SK-N-SH (cell line): Measurements from ENCODE around the gene CCDC185. TPM values are rescaled to one million over a fixed set of nuclear protein-coding genes. Genes with fewer than 3 reads are reported as not detected.

Source experiments
- CTCF ChIA-PET: fragments of 300-600, 350-600 bp; formaldehyde crosslinking; extraction: SDS; loops from one replicate; lab custom pipeline; 2021; lab: Yijun Ruan, JAX
- POLR2A ChIA-PET: fragments of 350-600 bp; sonication (Branson Sonifier 250); formaldehyde crosslinking; extraction: SDS; loops from one replicate; lab custom pipeline; 2020; ENCODE audit warnings: antibody characterized with exemption, inconsistent platforms; lab: Yijun Ruan, JAX
- DNase-seq: peaks from one replicate; pipeline ENCODE4 v3.0.0; 2012
- H2AFZ ChIP-seq: fragments of 200-600 bp; sonication (generic); 2 replicates; pipeline ENCODE4 v1.8.1; 2016; ENCODE audit warnings: antibody characterized with exemption, mild to moderate bottlenecking, low read depth
- H3F3A ChIP-seq: fragments of 200-600 bp; sonication (generic); replicated peaks from 2 replicates; pipeline ENCODE3; 2016; ENCODE audit warnings: antibody characterized with exemption, mild to moderate bottlenecking; ENCODE audit not compliant: insufficient read depth
- H3K27ac ChIP-seq, 2 experiments: fragments of 200-500 bp in 1 of 2; fragments of 200-600 bp in 1 of 2; sonication (Bioruptor generic) in 1 of 2; sonication (generic), shearing (Covaris generic) in 1 of 2; 2 replicates each; pipeline versions ENCODE4 v1.5.1 to v1.6.1; 2014 to 2016; ENCODE audit warnings: low read depth in 2 of 2, inconsistent platforms in 1 of 2, low read length in 1 of 2, mild to moderate bottlenecking in 1 of 2, mixed read lengths in 1 of 2
- H3K27me3 ChIP-seq: fragments of 200-600 bp; sonication (generic), shearing (Covaris generic); 2 replicates; pipeline ENCODE4 v1.6.1; 2016; ENCODE audit warnings: mixed run types; ENCODE audit not compliant: insufficient read depth
- H3K36me3 ChIP-seq, 2 experiments: fragments of 200-500 bp in 1 of 2; fragments of 200-600 bp in 1 of 2; sonication (Bioruptor generic) in 1 of 2; sonication (generic) in 1 of 2; replicated peaks in 1 of 2; 2 replicates each; pipeline versions ENCODE3 to v1.5.1; 2014 to 2016; ENCODE audit warnings: low read length in 1 of 2, mild to moderate bottlenecking in 1 of 2; ENCODE audit not compliant: insufficient read depth in 2 of 2, control insufficient read depth in 1 of 2
- H3K4me1 ChIP-seq, 2 experiments: fragments of 200-500 bp in 1 of 2; fragments of 200-600 bp in 1 of 2; sonication (Bioruptor generic) in 1 of 2; sonication (generic), shearing (Covaris generic) in 1 of 2; 2 replicates each; pipeline versions ENCODE4 v1.5.1 to v1.6.1; 2014 to 2016; ENCODE audit warnings: low read depth in 1 of 2, low read length in 1 of 2, mixed run types in 1 of 2; ENCODE audit not compliant: insufficient read depth in 2 of 2, control insufficient read depth in 1 of 2
- H3K4me2 ChIP-seq: fragments of 200-600 bp; sonication (generic), shearing (Covaris generic); 2 replicates; pipeline ENCODE4 v1.6.1; 2017; ENCODE audit warnings: mixed run types
- H3K4me3 ChIP-seq, 2 experiments: fragments of 200-500 bp in 1 of 2; fragments of 200-600 bp in 1 of 2; sonication (Bioruptor generic) in 1 of 2; sonication (generic), shearing (Covaris generic) in 1 of 2; 2 replicates each; pipeline versions ENCODE4 v1.5.1 to v1.8.1; 2014 to 2016; ENCODE audit warnings: low read depth in 2 of 2, inconsistent platforms in 1 of 2, low read length in 1 of 2, mild to moderate bottlenecking in 1 of 2, mixed read lengths in 1 of 2, moderate library complexity in 1 of 2
- H3K79me2 ChIP-seq: fragments of 200-600 bp; sonication (generic); 2 replicates; pipeline ENCODE4 v1.8.1; 2017; ENCODE audit warnings: mild to moderate bottlenecking; ENCODE audit not compliant: insufficient read depth
- H3K9ac ChIP-seq: fragments of 200-600 bp; sonication (generic); 2 replicates; pipeline ENCODE4 v1.6.1; 2017; ENCODE audit warnings: mixed run types
- H3K9me2 ChIP-seq: fragments of 200-600 bp; sonication (generic); 2 replicates; pipeline ENCODE4 v1.6.1; 2017; ENCODE audit warnings: mixed run types
- H3K9me3 ChIP-seq: fragments of 200-600 bp; sonication (generic); 2 replicates; pipeline ENCODE4 v1.6.1; 2017; ENCODE audit warnings: mixed run types, mild to moderate bottlenecking, moderate library complexity
- H4K20me1 ChIP-seq: fragments of 200-600 bp; sonication (generic); 2 replicates; pipeline ENCODE4 v1.6.1; 2017; ENCODE audit warnings: mild to moderate bottlenecking, mixed run types; ENCODE audit not compliant: insufficient read depth
- ELF1 ChIP-seq: IDR thresholded peaks from 2 replicates; pipeline ENCODE4 v1.4.0; 2012
- EZH2phosphoT487 ChIP-seq: fragments of 200-600 bp; sonication (generic); IDR thresholded peaks from 2 replicates; pipeline ENCODE4 v1.6.1; 2017; ENCODE audit warnings: low read depth, mixed run types, mild to moderate bottlenecking, antibody characterized with exemption, moderate library complexity, borderline replicate concordance
- FOXJ3 ChIP-seq: sonication (generic); formaldehyde crosslinking; IDR thresholded peaks from 2 replicates; pipeline ENCODE4 v1.5.1; 2020; ENCODE audit warnings: mild to moderate bottlenecking, missing genetic modification reagents
- FOXM1 ChIP-seq: IDR thresholded peaks from 2 replicates; pipeline ENCODE4 v1.4.0; 2012; ENCODE audit warnings: low read depth, mild to moderate bottlenecking
- GATA2 ChIP-seq: sonication (generic); formaldehyde crosslinking; IDR thresholded peaks from 2 replicates; pipeline ENCODE4 v1.5.0; 2020; ENCODE audit warnings: mild to moderate bottlenecking, missing genetic modification reagents
- JUND ChIP-seq: IDR thresholded peaks from 2 replicates; pipeline ENCODE4 v1.4.0; 2012
- NFIC ChIP-seq: IDR thresholded peaks from 2 replicates; pipeline ENCODE4 v1.4.0; 2012; ENCODE audit warnings: borderline replicate concordance
- NRF1 ChIP-seq: IDR thresholded peaks from 2 replicates; pipeline ENCODE4 v1.6.1; 2012; ENCODE audit warnings: low read depth, mild to moderate bottlenecking, low read length
- RAD21 ChIP-seq: IDR thresholded peaks from 2 replicates; pipeline ENCODE4 v1.6.1; 2012; ENCODE audit warnings: mild to moderate bottlenecking, low read length
- RCOR1 ChIP-seq: fragments of 150-350 bp; IDR thresholded peaks from 2 replicates; pipeline ENCODE4 v1.6.1; 2017; ENCODE audit warnings: antibody characterized with exemption, low read length
- RFX5 ChIP-seq: IDR thresholded peaks from 2 replicates; pipeline ENCODE4 v1.6.1; 2012; ENCODE audit warnings: mild to moderate bottlenecking, improper control_type of control experiment, low read length
- SMC3 ChIP-seq: IDR thresholded peaks from 2 replicates; pipeline ENCODE4 v1.6.1; 2012; ENCODE audit warnings: low read depth, low read length, improper control_type of control experiment
- TEAD4 ChIP-seq: IDR thresholded peaks from 2 replicates; pipeline ENCODE4 v1.4.0; 2012; ENCODE audit warnings: mild to moderate bottlenecking, borderline replicate concordance; ENCODE audit not compliant: insufficient read depth
- YY1 ChIP-seq: IDR thresholded peaks from 2 replicates; pipeline ENCODE4 v1.4.0; 2012; ENCODE audit warnings: low read depth, mild to moderate bottlenecking
- ZBTB33 ChIP-seq: IDR thresholded peaks from 2 replicates; pipeline ENCODE4 v1.4.0; 2012; ENCODE audit warnings: low read depth, borderline replicate concordance
- WGBS: methylation state at CpG from one replicate; pipeline ENCODE4 v1.1.6; 2017; ENCODE audit warnings: low lambda C conversion rate; 5-methylcytosine and 5-hydroxymethylcytosine counted together
- polyA plus RNA-seq, 3 experiments: library from polyadenylated mRNA; depleted of rRNA; stranded (reverse); fragments of >200 nt; gene quantifications; 2 replicates each; pipeline ENCODE4 v1.2.3, GENCODE V29; 2012
- TF ChIP-seq, protein P1 (sequence below): fragments of 150-350 bp; IDR thresholded peaks from 2 replicates; pipeline ENCODE4 v1.6.1; 2016; ENCODE audit warnings: mild to moderate bottlenecking, low read depth, low read length
- TF ChIP-seq, protein P2 (sequence below): fragments of 200-600 bp; sonication (generic); IDR thresholded peaks from 2 replicates; pipeline ENCODE4 v1.6.1; 2017; ENCODE audit warnings: antibody characterized with exemption, mild to moderate bottlenecking, moderate library complexity
- TF ChIP-seq, protein P3 (sequence below): IDR thresholded peaks from 2 replicates; pipeline ENCODE4 v1.6.1; 2012; ENCODE audit warnings: mild to moderate bottlenecking, low read depth, low read length, moderate library complexity

The CCDC185 gene
- polyA plus RNA-seq, 1 of the 3 experiments (the other 2 are of a cell fraction): not detected

DNA sequence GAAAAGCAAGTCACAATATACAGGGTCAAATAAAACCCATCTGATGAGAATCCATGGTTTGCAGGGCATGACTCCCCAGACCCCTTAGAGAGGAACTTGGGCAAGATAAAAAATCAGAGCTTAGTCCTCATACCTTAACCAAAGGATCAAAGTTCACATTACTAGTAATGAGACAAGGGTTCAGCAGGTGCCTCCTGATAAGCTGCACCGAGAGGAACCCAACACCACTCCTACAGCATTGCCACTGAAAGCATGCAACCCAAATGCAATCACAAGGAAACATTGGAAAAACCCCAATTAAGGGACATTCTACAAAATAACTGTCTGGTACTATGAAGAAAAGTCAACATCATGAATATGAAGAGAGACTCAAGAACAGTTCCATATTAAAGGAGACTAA is 29.7 kb downstream of the CCDC185 start:
- Histone ChIP-seq H4K20me1 (no peaks in the 10 kb centered on the region), H3K9me2 (no peaks in the 10 kb centered on the region), H3K27ac (no peak overlapping the region), H2AFZ (no peak overlapping the region), H3K9ac (no peak overlapping the region), H3F3A (no peaks in the 10 kb centered on the region), H3K36me3 (no peaks in the 10 kb centered on the region), H3K27me3 (no peaks in the 10 kb centered on the region), H3K4me1 (no peaks in the 10 kb centered on the region), H3K9me3 (no peaks in the 10 kb centered on the region), H3K4me2 (no peak overlapping the region), H3K79me2 (no peaks in the 10 kb centered on the region), H3K4me3 (no peak overlapping the region)
- CTCF ChIA-PET: no interaction called here
- TF ChIP-seq FOXJ3 (no peak), RFX5 (no peak), EZH2phosphoT487 (no peak), ZBTB33 (no peak), FOXM1 (no peak), SMC3 (no peak), NFIC (no peak), YY1 (no peak), RAD21 (no peak)
- TF ChIP-seq, protein P1, sequence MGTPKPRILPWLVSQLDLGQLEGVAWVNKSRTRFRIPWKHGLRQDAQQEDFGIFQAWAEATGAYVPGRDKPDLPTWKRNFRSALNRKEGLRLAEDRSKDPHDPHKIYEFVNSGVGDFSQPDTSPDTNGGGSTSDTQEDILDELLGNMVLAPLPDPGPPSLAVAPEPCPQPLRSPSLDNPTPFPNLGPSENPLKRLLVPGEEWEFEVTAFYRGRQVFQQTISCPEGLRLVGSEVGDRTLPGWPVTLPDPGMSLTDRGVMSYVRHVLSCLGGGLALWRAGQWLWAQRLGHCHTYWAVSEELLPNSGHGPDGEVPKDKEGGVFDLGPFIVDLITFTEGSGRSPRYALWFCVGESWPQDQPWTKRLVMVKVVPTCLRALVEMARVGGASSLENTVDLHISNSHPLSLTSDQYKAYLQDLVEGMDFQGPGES: no peak
- TF ChIP-seq, protein P2, sequence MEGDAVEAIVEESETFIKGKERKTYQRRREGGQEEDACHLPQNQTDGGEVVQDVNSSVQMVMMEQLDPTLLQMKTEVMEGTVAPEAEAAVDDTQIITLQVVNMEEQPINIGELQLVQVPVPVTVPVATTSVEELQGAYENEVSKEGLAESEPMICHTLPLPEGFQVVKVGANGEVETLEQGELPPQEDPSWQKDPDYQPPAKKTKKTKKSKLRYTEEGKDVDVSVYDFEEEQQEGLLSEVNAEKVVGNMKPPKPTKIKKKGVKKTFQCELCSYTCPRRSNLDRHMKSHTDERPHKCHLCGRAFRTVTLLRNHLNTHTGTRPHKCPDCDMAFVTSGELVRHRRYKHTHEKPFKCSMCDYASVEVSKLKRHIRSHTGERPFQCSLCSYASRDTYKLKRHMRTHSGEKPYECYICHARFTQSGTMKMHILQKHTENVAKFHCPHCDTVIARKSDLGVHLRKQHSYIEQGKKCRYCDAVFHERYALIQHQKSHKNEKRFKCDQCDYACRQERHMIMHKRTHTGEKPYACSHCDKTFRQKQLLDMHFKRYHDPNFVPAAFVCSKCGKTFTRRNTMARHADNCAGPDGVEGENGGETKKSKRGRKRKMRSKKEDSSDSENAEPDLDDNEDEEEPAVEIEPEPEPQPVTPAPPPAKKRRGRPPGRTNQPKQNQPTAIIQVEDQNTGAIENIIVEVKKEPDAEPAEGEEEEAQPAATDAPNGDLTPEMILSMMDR: no peak
- POLR2A ChIA-PET: no interaction called here
- no peak for DNase-seq
- WGBS: 0% methylated on average over 1 of the region's 1 CpG

DNA sequence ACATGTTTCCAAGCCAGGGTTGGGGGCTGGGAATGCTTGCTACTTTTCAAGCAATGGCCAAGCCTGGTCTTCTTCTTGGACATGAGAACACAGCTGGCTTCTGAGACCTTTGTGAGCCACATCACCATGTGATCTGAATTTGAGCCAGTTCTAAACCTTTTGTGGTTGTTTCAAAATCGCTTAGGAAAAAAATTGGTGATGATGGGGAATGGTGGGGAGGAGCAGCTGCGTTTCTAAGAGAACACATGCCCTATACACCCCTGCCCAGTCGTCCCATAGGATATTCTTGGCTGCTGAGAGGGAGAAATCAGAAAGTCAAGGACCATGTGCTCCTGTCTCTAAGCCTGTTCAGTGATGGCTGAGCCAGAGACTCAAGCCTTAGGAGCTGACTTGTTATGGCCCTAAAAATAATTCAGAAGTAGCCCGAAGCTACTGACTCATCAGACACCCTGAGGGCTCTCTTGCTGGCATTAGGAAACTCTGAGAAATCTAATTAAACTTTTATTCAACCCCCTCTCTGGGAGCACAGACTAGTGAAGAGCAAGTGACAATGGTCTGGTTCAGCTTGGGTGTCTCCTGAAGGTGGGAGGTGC is 30.5 kb downstream of the CCDC185 start:
- WGBS: 5% methylated on average over 4 of the region's 4 CpGs
- ChIA-PET POLR2A (no interaction called here), CTCF (no interaction called here)
- Histone ChIP-seq H3K4me3 (no peak overlapping the region), H3K9me2 (no peaks in the 10 kb centered on the region), H3K36me3 (no peaks in the 10 kb centered on the region), H3K9ac (no peak overlapping the region), H3K4me1 (no peaks in the 10 kb centered on the region), H3K27me3 (no peaks in the 10 kb centered on the region), H3K4me2 (no peak overlapping the region), H4K20me1 (no peaks in the 10 kb centered on the region), H3F3A (no peaks in the 10 kb centered on the region), H2AFZ (no peak overlapping the region), H3K27ac (no peak overlapping the region), H3K79me2 (no peaks in the 10 kb centered on the region), H3K9me3 (no peaks in the 10 kb centered on the region)
- no peak for DNase-seq
- TF ChIP-seq, protein P2: no peak
- TF ChIP-seq, protein P3, sequence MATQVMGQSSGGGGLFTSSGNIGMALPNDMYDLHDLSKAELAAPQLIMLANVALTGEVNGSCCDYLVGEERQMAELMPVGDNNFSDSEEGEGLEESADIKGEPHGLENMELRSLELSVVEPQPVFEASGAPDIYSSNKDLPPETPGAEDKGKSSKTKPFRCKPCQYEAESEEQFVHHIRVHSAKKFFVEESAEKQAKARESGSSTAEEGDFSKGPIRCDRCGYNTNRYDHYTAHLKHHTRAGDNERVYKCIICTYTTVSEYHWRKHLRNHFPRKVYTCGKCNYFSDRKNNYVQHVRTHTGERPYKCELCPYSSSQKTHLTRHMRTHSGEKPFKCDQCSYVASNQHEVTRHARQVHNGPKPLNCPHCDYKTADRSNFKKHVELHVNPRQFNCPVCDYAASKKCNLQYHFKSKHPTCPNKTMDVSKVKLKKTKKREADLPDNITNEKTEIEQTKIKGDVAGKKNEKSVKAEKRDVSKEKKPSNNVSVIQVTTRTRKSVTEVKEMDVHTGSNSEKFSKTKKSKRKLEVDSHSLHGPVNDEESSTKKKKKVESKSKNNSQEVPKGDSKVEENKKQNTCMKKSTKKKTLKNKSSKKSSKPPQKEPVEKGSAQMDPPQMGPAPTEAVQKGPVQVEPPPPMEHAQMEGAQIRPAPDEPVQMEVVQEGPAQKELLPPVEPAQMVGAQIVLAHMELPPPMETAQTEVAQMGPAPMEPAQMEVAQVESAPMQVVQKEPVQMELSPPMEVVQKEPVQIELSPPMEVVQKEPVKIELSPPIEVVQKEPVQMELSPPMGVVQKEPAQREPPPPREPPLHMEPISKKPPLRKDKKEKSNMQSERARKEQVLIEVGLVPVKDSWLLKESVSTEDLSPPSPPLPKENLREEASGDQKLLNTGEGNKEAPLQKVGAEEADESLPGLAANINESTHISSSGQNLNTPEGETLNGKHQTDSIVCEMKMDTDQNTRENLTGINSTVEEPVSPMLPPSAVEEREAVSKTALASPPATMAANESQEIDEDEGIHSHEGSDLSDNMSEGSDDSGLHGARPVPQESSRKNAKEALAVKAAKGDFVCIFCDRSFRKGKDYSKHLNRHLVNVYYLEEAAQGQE: no peak
- TF ChIP-seq TEAD4: no peak
- no peak for TF ChIP-seq ELF1
- TF ChIP-seq NRF1: no peak
- no peak for TF ChIP-seq GATA2 (CRISPR knock-in tag)
- TF ChIP-seq RCOR1: no peak
- no peak for TF ChIP-seq JUND
- TF ChIP-seq RAD21: no peak
